ENCODE measurements around the gene NKX1-1. TPM values are rescaled to one million over a fixed set of nuclear protein-coding genes. Genes with fewer than 3 reads are reported as not detected.

Gene NKX1-1
- total RNA-seq, 1 experiment from 2014 or later = not detected

- Mint-ChIP-seq H3K4me1 (no peaks in the 10 kb centered on the region), H3K27me3 (ENCODE audit: low read depth) (peaks cover 3% of the 10 kb centered on the region), H3K36me3 (no peaks in the 10 kb centered on the region), H3K4me3 (no peak overlapping the region), H3K27ac (no peak overlapping the region), H3K9me3 (no peaks in the 10 kb centered on the region)
- CTCF ChIA-PET = no interaction called here
- no peak for DNase-seq (ENCODE audit: low spot score)
- TF ChIP-seq JUN (CRISPR knock-in tag; IDR thresholded peaks at IDR 0.05) = no peak
- no peak for TF ChIP-seq ZNF263 (CRISPR knock-in tag; IDR thresholded peaks at IDR 0.05; ENCODE audit: low read depth)
- TF ChIP-seq, protein P1, sequence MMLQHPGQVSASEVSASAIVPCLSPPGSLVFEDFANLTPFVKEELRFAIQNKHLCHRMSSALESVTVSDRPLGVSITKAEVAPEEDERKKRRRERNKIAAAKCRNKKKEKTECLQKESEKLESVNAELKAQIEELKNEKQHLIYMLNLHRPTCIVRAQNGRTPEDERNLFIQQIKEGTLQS (CRISPR knock-in tag; conservative IDR thresholded peaks at IDR 0.05) = no peak
- TF ChIP-seq ETV6 (CRISPR knock-in tag; IDR thresholded peaks at IDR 0.05) = no peak
- no peak for TF ChIP-seq SOX15 (CRISPR knock-in tag; IDR thresholded peaks at IDR 0.05)
- TF ChIP-seq, protein P2, sequence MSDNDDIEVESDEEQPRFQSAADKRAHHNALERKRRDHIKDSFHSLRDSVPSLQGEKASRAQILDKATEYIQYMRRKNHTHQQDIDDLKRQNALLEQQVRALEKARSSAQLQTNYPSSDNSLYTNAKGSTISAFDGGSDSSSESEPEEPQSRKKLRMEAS (CRISPR knock-in tag; IDR thresholded peaks at IDR 0.05) = no peak
- no peak for TF ChIP-seq CREM (CRISPR knock-in tag; IDR thresholded peaks at IDR 0.05)
- TF ChIP-seq, protein P3, sequence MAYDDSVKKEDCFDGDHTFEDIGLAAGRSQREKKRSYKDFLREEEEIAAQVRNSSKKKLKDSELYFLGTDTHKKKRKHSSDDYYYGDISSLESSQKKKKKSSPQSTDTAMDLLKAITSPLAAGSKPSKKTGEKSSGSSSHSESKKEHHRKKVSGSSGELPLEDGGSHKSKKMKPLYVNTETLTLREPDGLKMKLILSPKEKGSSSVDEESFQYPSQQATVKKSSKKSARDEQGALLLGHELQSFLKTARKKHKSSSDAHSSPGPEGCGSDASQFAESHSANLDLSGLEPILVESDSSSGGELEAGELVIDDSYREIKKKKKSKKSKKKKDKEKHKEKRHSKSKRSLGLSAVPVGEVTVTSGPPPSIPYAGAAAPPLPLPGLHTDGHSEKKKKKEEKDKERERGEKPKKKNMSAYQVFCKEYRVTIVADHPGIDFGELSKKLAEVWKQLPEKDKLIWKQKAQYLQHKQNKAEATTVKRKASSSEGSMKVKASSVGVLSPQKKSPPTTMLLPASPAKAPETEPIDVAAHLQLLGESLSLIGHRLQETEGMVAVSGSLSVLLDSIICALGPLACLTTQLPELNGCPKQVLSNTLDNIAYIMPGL (CRISPR knock-in tag; IDR thresholded peaks at IDR 0.05) = no peak
- no peak for TF ChIP-seq CREB1 (CRISPR knock-in tag; IDR thresholded peaks at IDR 0.05)
- no peak for TF ChIP-seq NR2C2 (CRISPR knock-in tag; IDR thresholded peaks at IDR 0.05)
- no peak for ATAC-seq
- POLR2A ChIA-PET = no interaction called here
Observed at GRCh38 chr4:1418494-1419285, 12.4 kb upstream of the NKX1-1 start.

DNA sequence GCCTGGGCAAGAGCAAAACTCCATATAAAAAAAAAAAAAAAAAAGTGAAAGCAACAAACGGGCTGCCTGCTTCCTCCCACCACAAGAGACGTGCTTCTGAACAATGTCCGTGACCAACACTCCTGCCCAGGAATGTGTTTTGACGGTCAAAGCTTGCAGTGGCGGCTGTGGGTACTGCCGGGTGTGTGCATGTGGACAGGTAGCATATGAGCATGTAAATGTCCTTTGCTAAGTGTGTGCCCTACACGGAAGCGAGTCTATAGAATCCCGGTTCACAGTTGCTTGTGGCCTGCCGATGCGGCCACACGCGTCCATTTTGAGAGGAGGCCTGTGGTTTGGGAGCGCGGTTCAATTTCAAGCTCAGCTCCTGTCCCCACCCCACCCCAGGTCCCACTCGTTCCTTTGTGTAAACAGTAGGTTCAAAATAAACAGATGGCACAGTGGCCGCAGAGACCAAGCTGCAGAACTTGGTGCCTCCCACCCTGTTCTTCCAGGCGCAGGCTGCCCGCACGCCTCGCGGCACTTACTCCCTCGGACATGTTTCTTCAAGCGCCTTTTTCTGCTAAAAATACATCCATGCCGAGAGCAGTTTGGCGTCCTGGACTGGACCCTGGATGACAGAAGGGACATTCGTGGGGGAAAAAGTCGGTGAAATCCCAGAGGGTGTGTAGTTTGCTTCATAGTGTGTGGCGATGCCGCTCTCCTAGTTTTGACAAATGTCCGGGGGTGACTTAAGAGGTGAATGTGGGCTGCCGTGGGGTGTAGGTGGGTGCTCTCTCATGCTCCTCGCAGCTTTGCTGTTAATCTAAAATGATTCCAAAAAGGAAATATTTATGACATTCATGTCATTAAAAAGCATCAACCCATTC lies 11.5 kb upstream of the NKX1-1 start:
- H3K9me3 Mint-ChIP-seq = no peaks in the 10 kb centered on the region
- H3K36me3 Mint-ChIP-seq = no peaks in the 10 kb centered on the region
- H3K4me3 Mint-ChIP-seq = no peak overlapping the region
- POLR2A ChIA-PET = no interaction called here
- H3K27ac Mint-ChIP-seq = no peak overlapping the region
- H3K27me3 Mint-ChIP-seq (ENCODE audit: low read depth) = peaks cover 11% of the 10 kb centered on the region
- no peak; the same call in 1 of the 2 replicates for ATAC-seq
- no peak for DNase-seq (ENCODE audit: low spot score)
- CTCF ChIA-PET = interaction anchor here (0.7 to 1.7 kb wide), 3 partner anchors 47 to 151 kb away, joined by 3 to 4 read pairs (median 4); no protein-coding TSS in a partner anchor
- no peaks in the 10 kb centered on the region for H3K4me1 Mint-ChIP-seq
- TF ChIP-seq AR (CRISPR knock-in tag; IDR thresholded peaks at IDR 0.05) (no peak), NFYB (CRISPR knock-in tag; conservative IDR thresholded peaks at IDR 0.05; ENCODE audit: low read depth) (no peak), ZNF121 (CRISPR knock-in tag; IDR thresholded peaks at IDR 0.05) (no peak), NR1H2 (CRISPR knock-in tag; IDR thresholded peaks at IDR 0.05) (no peak), NR3C1 (CRISPR knock-in tag; conservative IDR thresholded peaks at IDR 0.05; ENCODE audit: low read depth) (no peak), FOXK1 (CRISPR knock-in tag; IDR thresholded peaks at IDR 0.05) (no peak), ZNF317 (CRISPR knock-in tag; IDR thresholded peaks at IDR 0.05; ENCODE audit: borderline replicate concordance, low read depth) (no peak), JAZF1 (CRISPR knock-in tag; IDR thresholded peaks at IDR 0.05) (no peak), ZNF138 (CRISPR knock-in tag; conservative IDR thresholded peaks at IDR 0.05) (no peak), IRF2 (CRISPR knock-in tag; IDR thresholded peaks at IDR 0.05; ENCODE audit: borderline replicate concordance, low read depth) (no peak), EMX1 (CRISPR knock-in tag; IDR thresholded peaks at IDR 0.05) (no peak)
- TF ChIP-seq, protein P1 (CRISPR knock-in tag; conservative IDR thresholded peaks at IDR 0.05) = no peak
- TF ChIP-seq, protein P4, sequence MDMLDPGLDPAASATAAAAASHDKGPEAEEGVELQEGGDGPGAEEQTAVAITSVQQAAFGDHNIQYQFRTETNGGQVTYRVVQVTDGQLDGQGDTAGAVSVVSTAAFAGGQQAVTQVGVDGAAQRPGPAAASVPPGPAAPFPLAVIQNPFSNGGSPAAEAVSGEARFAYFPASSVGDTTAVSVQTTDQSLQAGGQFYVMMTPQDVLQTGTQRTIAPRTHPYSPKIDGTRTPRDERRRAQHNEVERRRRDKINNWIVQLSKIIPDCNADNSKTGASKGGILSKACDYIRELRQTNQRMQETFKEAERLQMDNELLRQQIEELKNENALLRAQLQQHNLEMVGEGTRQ (CRISPR knock-in tag; IDR thresholded peaks at IDR 0.05) = no peak
- TF ChIP-seq, protein P5, sequence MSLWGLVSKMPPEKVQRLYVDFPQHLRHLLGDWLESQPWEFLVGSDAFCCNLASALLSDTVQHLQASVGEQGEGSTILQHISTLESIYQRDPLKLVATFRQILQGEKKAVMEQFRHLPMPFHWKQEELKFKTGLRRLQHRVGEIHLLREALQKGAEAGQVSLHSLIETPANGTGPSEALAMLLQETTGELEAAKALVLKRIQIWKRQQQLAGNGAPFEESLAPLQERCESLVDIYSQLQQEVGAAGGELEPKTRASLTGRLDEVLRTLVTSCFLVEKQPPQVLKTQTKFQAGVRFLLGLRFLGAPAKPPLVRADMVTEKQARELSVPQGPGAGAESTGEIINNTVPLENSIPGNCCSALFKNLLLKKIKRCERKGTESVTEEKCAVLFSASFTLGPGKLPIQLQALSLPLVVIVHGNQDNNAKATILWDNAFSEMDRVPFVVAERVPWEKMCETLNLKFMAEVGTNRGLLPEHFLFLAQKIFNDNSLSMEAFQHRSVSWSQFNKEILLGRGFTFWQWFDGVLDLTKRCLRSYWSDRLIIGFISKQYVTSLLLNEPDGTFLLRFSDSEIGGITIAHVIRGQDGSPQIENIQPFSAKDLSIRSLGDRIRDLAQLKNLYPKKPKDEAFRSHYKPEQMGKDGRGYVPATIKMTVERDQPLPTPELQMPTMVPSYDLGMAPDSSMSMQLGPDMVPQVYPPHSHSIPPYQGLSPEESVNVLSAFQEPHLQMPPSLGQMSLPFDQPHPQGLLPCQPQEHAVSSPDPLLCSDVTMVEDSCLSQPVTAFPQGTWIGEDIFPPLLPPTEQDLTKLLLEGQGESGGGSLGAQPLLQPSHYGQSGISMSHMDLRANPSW (CRISPR knock-in tag; conservative IDR thresholded peaks at IDR 0.05; ENCODE audit: low read depth) = no peak
